ENCODE results near the gene DGKB.

DGKB gene

DNA sequence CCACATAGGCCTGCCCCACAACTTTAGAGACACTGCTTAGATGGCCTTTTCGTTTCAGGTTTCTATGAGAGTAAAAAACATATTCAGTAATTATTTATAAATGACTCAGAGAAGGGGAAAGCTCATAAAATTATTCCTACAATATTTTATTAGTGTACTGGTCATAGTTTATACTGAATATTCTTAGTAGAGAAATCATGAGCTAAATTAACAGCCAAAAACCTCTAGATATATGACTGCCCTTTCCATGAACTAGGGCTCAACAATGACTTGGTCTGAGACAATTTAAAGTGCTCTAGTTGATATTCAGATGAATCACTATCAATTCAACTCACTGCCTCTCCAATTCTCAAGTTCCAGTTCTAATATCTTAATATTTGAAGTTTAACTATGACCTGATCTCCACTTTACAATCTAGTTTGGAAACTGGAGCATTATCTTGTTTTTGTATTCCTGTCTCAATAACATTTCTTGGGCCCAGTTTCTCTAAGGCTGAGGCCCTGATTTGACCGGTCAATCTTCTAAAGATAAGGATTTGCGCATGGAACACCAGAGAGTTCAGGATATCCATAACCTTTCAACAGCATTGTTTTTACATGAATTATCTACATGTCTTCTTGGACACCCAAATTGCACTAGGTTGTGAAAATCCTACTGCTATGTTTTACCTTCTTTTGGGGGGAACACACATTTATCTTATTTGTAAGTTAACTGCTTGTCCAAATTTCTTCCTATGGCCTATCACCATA, 141.6 kb downstream of the DGKB start:
- DNase-seq (ENCODE audit: low read depth in 2 of 2): no peak

DNA sequence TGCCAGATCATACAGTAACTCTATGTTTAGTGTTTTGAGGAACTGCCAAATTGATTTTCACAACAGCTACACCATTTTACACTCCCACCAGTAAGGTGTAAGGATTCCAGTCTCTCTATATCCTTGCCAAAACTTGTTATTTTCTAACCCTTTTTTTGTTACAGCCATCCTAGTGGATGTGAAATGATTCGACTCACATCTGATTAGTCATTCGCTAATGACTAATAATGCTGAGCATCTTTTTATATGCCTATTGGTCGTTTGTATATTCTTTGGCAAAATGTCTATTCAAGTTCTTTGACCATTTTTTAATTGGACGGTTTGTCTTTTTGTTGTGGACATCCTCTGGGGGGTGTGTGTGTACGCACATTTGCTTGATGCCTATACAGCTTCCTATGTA, 142.8 kb downstream of the DGKB start:
- DNase-seq (ENCODE audit: low read depth in 2 of 2): no peak

- DNase-seq (ENCODE audit: low read depth in 2 of 2): no peak
These were observed 147.9 kb downstream of the DGKB start for GRCh38 chr7:14754631-14755030.

GRCh38 chr7:14752301-14752700, 150.2 kb downstream of the DGKB start:
- no peak for DNase-seq (ENCODE audit: low read depth in 2 of 2)

GRCh38 chr7:14751461-14751860, 151.1 kb downstream of the DGKB start:
- no peak for DNase-seq (ENCODE audit: low read depth in 2 of 2)

- DNase-seq (ENCODE audit: low read depth in 2 of 2): no peak
These were observed 154.1 kb downstream of the DGKB start for GRCh38 chr7:14748461-14748860.

- DNase-seq (ENCODE audit: low read depth in 2 of 2): no peak
These were observed 154.8 kb downstream of the DGKB start for GRCh38 chr7:14747701-14748100.

- no peak for DNase-seq (ENCODE audit: low read depth in 2 of 2)
These were observed 157.5 kb downstream of the DGKB start for GRCh38 chr7:14745076-14745475.

DNA sequence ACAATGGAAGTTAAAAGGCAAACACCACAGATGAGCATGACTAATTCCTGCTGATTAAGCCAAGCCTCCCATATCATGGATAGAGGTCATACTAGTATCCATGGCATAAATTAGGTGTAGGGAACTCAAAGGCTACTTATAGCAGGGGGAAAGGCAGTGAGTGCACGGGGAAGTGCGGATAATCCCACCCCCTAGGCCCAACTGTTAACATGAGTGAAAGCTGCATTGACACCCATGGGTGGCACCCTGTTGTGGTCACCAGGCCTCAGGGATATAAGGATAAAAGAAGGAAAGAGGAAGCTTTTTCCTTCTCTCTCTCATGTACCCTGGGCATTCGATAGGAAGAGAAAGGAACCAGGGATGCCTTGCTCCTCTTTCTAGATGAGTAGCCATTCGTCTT, 161.9 kb downstream of the DGKB start:
- no peak for DNase-seq (ENCODE audit: low read depth in 2 of 2)

- no peak for DNase-seq (ENCODE audit: low read depth in 2 of 2)
These were observed 162.7 kb downstream of the DGKB start for GRCh38 chr7:14739841-14740185.

GRCh38 chr7:14739168-14739840, 163.2 kb downstream of the DGKB start:
- DNase-seq (ENCODE audit: low read depth in 2 of 2): no peak

DNA sequence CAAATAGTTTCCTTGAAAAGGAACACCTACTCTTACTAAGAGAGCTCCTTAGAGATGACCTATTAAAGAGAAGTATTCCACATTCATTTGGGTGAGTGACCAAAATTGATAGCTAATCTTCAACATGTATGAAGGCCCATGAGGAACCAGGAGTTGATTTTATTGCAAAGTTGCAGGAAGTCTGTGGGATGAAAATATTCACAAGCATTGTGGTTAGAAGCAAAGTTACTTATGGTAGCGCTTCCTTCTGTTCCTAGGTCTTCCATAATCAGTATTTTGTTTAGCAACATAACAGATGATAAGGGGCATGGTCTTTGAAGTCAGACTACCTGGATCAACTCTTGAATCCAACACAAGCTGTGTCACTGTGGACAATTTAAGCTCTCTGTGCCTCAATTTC, 164.5 kb downstream of the DGKB start:
- DNase-seq (ENCODE audit: low read depth in 2 of 2): no peak

GRCh38 chr7:14734839-14735321, 167.7 kb downstream of the DGKB start:
- no peak for DNase-seq (ENCODE audit: low read depth in 2 of 2)

DNA sequence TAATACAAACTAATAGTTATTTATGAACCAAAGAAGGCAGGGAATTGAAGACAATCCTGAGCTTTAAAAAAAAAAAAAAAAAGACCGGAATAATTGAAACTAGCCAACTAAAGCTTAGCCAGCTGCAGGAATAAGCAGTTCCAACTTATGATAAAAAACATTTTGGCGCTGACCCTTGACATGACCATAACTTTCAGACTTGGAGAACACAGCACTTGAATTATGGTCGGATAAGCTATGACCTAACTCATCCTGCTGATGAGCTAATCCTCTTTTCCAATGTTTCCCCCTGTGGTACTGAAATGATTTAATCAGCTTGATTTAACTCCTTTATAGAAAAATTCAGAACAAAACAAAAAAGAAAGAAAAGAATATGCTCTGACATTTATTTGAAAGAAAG, 181.8 kb downstream of the DGKB start:
- DNase-seq (ENCODE audit: low read depth in 2 of 2): no peak

GRCh38 chr7:14717816-14718215, 184.7 kb downstream of the DGKB start:
- DNase-seq (ENCODE audit: low read depth in 2 of 2): no peak

DNA sequence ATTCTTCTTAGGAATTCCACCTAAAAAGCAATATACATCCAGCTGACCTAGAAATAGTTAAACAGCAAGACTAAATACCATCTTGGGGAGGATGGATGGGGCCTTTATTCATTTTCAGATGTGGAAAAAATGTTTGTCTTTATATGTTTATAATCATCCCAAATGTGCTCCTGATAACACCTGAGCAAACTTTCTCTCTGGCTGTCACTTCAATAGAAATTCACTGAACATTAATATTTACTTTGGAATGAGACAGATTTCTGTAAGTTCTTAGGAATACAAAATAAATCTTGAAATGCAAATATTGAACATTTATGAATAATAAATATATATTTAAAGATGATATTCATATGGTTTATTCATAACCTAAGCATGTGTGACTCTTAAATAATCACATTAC, 185.4 kb downstream of the DGKB start:
- no peak for DNase-seq (ENCODE audit: low read depth in 2 of 2)

- no peak for DNase-seq (ENCODE audit: low read depth in 2 of 2)
These were observed 188.3 kb downstream of the DGKB start for GRCh38 chr7:14714161-14714728.

GRCh38 chr7:14698239-14698638, 204.3 kb downstream of the DGKB start:
- no peak for DNase-seq (ENCODE audit: low read depth in 2 of 2)

- DNase-seq (ENCODE audit: low read depth in 2 of 2): no peak
These were observed 204.9 kb downstream of the DGKB start for GRCh38 chr7:14697684-14698083.

DNA sequence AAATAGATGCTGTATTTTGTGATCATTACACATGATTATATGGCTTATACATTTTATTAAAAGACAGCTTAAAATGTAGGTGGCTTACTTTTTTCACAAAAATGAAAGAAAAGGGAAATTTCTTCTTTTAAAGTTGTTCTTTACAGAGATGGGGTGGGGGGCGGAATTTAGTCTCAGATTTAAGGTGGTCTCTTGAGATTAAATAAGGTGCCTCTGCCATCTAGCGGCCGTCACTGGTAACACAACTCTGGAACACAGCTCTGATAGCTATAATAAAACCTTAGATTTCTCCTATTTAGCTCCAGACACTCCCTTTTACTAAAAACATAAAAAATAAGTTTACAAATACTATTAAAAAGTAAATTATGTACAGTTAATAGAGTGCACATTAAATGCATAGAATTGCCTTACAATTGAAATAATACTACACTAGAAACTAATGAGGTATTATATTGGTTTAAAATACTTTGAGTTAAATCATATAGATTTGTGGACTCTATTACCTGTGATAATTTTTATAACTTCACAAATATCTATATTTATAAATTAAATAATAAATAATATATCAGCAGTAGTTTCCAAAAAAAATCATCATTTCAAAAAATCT, 210.9 kb downstream of the DGKB start:
- DNase-seq (ENCODE audit: low read depth in 2 of 2): peak; percentile 15 to 28

DNA sequence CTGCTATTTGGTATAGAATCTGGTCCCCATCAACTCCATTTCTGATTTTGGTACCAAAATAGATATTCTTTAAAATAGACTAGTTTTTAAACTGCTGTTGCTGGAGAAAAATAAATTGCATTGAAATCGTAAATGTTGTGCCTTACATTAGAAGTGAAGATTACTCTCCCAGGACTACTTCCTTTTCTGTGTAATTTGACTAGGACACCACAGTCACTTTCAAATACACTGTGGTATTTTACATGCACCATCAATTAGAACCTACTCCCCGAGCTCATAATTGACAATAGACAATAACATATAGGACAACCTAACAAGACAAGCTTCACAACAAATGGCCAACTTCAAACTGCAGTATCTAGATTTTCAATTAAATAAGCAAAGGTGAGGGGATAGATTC, 211.5 kb downstream of the DGKB start:
- no peak for DNase-seq (ENCODE audit: low read depth in 2 of 2)

DNA sequence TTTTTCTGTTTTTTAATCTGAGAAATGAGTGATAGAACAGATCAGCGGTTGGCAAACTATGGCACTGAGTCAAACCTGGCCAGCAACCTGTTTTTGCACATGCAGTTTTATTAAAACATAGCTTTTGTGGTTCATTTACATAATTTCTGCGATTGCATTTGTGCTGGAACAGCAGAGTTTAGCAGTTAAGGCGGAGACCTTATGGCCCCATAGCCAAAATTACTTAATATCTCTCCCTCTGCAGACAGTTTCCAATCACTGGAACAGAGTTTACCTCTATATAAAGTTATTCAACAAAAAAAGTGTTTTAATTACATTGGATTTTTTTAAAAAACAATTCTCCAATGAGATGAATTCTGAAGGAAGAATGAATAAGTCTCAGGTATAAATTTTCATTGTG, 212.1 kb downstream of the DGKB start:
- no peak for DNase-seq (ENCODE audit: low read depth in 2 of 2)

GRCh38 chr7:14690075-14690474, 212.5 kb downstream of the DGKB start:
- DNase-seq (ENCODE audit: low read depth in 2 of 2): no peak
